Progenitor cell of endocrine pancreas (in vitro differentiated cells): ENCODE data around the gene LCE4A. TPM values are rescaled to one million over a fixed set of nuclear protein-coding genes. Genes with fewer than 3 reads are reported as not detected.
"Not testable (repeated sequence)": the region's sequence is repeated elsewhere in the genome, so short reads cannot be mapped to it uniquely, and the experiment has no call there.

Experiments
- DNase-seq: peaks from one replicate; pipeline ENCODE4 v3.0.0; 2021; ENCODE audit warnings: low spot score; ENCODE audit not compliant: unreplicated experiment
- H3K27ac Mint-ChIP-seq: 2 replicates; pipeline ENCODE4 v1.8.0; 2021; ENCODE audit warnings: mild to moderate bottlenecking, moderate library complexity, mixed read lengths
- H3K27me3 Mint-ChIP-seq: 2 replicates; pipeline ENCODE4 v1.8.0; 2021; ENCODE audit warnings: mixed read lengths
- H3K36me3 Mint-ChIP-seq: 2 replicates; pipeline ENCODE4 v1.8.0; 2022; ENCODE audit warnings: mixed read lengths; ENCODE audit not compliant: insufficient read depth
- H3K4me1 Mint-ChIP-seq: 2 replicates; pipeline ENCODE4 v1.8.0; 2021; ENCODE audit warnings: low read depth, mixed read lengths
- H3K4me3 Mint-ChIP-seq: 2 replicates; pipeline ENCODE4 v1.8.0; 2021; ENCODE audit warnings: low read depth, mild to moderate bottlenecking, moderate library complexity, mixed read lengths
- H3K9me3 Mint-ChIP-seq: 2 replicates; pipeline ENCODE4 v1.8.0; 2021; ENCODE audit warnings: low read depth, mixed read lengths
- CTCF ChIP-seq: fragments of 200-600 bp; sonication (generic); IDR thresholded peaks from one replicate; pipeline ENCODE4 v1.5.0; 2021; ENCODE audit warnings: antibody characterized with exemption, mild to moderate bottlenecking; ENCODE audit not compliant: unreplicated experiment
- long read RNA-seq: library from polyadenylated mRNA; unstranded; transcript quantifications from one replicate; pipeline ENCODE4 v2.0.0, GENCODE V29; 2020
- total RNA-seq: library from RNA; stranded (reverse); gene quantifications from 2 replicates; pipeline ENCODE4 v1.2.1, GENCODE V29; 2021

Gene LCE4A
- not detected in 2 replicates for total RNA-seq
- long read RNA-seq: 0 reads

- no peaks in the 10 kb centered on the region for H3K36me3 Mint-ChIP-seq
- TF ChIP-seq CTCF: no peak
- no peaks in the 10 kb centered on the region for H3K4me1 Mint-ChIP-seq
- no peak for DNase-seq
- H3K27ac Mint-ChIP-seq: no peak within 1 kb of the TSS
- H3K4me3 Mint-ChIP-seq: no peak within 1 kb of the TSS
- H3K27me3 Mint-ChIP-seq: no peaks in the 10 kb centered on the region
- H3K9me3 Mint-ChIP-seq: peaks cover 66% of the 10 kb centered on the region
These were observed at the start of gene LCE4A for GRCh38 chr1:152707860-152708259. Gene LCE4A, plus strand, starts transcription at chr1:152708160. Its CDS starts 916 bp downstream, at chr1:152709076.

- Mint-ChIP-seq H3K4me3 (no peak overlapping the region), H3K36me3 (peaks cover 1% of the 10 kb centered on the region)
These were observed 49.3 kb upstream of the LCE4A start for GRCh38 chr1:152658649-152659048.

GRCh38 chr1:152663098-152663497 is 44.9 kb upstream of the LCE4A start, which contains the start of gene LCE2D:
Gene LCE2D, plus strand, starts transcription at chr1:152663380. Its CDS starts 726 bp downstream, at chr1:152664106.
- H3K27ac Mint-ChIP-seq: no peak within 1 kb of the TSS
- TF ChIP-seq CTCF: no peak
- H3K27me3 Mint-ChIP-seq: no peaks in the 10 kb centered on the region
- peaks cover 58% of the 10 kb centered on the region for H3K9me3 Mint-ChIP-seq
- no peak within 1 kb of the TSS for H3K4me3 Mint-ChIP-seq
- no peaks in the 10 kb centered on the region for H3K36me3 Mint-ChIP-seq
- no peak for DNase-seq
- no peaks in the 10 kb centered on the region for H3K4me1 Mint-ChIP-seq

More at GRCh38 chr1:152658649-152659048, 49.3 kb upstream of the LCE4A start:
- Mint-ChIP-seq H3K27me3 (no peaks in the 10 kb centered on the region), H3K27ac (no peak overlapping the region), H3K9me3 (peaks cover 50% of the 10 kb centered on the region), H3K4me1 (no peaks in the 10 kb centered on the region)
- DNase-seq: no peak
- TF ChIP-seq CTCF: no peak

GRCh38 chr1:152666171-152666570 is 41.8 kb upstream of the LCE4A start:
- H3K27ac Mint-ChIP-seq, DNase-seq, H3K4me1 Mint-ChIP-seq, H3K4me3 Mint-ChIP-seq, H3K36me3 Mint-ChIP-seq, H3K27me3 Mint-ChIP-seq: not testable (repeated sequence)
- peaks cover 65% of the 10 kb centered on the region for H3K9me3 Mint-ChIP-seq

GRCh38 chr1:152667648-152668047 is 40.3 kb upstream of the LCE4A start:
- peaks cover 2% of the 10 kb centered on the region for H3K36me3 Mint-ChIP-seq

More at GRCh38 chr1:152667648-152668047, 40.3 kb upstream of the LCE4A start:
- no peak overlapping the region for H3K4me3 Mint-ChIP-seq
- H3K4me1 Mint-ChIP-seq: no peaks in the 10 kb centered on the region
- no peaks in the 10 kb centered on the region for H3K27me3 Mint-ChIP-seq
- no peak for DNase-seq
- H3K27ac Mint-ChIP-seq: no peak overlapping the region
- TF ChIP-seq CTCF: no peak
- peaks cover 66% of the 10 kb centered on the region for H3K9me3 Mint-ChIP-seq
